ENCODE results near the gene PRKAA1. TPM values are rescaled to one million over a fixed set of nuclear protein-coding genes. Genes with fewer than 3 reads are reported as not detected.

Gene PRKAA1
- total RNA-seq, 1 experiment from 2014 or later = 178 TPM

DNA sequence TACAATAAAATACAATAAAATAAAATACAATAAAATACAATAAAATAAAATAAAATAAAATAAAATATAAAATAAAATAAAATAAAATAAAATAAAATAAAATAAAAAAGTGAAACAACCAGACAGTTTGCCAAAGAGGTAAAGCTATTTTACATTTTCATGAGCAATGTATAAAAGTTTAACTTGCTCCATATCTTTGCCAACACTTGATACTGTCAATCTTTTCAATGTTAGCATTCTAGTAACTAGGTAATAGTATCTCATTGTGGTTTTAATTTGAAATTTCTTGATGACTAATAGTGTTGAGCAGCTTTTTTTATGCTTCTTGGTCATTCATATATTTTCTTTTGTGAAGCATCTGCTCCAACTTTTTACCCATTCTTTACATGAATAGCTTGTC, 59.7 kb downstream of the PRKAA1 start:
- H3K4me3 ChIP-seq = no peak overlapping the region
- H3F3A ChIP-seq (ENCODE audit: insufficient read depth, low read depth) = peaks cover 6% of the 10 kb centered on the region; the same call in 1 of the 2 replicates
- no TSS peak for BruUV-seq (replicated peaks)
- H3K4me1 ChIP-seq (replicated peaks; ENCODE audit: insufficient read depth) = 0 out of 2 replicates have a peak, but pooled peaks cover 8% of the 10 kb centered on the region
- CTCF ChIA-PET = no interaction called here
- no peak for DNase-seq
- no peaks in the 10 kb centered on the region for H3K36me3 ChIP-seq (ENCODE audit: low read depth)
- H3K27me3 ChIP-seq (ENCODE audit: insufficient read depth, low read depth) = no peaks in the 10 kb centered on the region
- intact Hi-C loops (cut with micrococcal nuclease; ENCODE audit: unreplicated experiment) = loop anchor here (5.0 kb wide), 6 partner anchors 139 to 1141 kb away; no protein-coding TSS in a partner anchor
- POLR2A ChIA-PET (ENCODE audit: unreplicated experiment) = interaction anchor here (0.6 kb wide), 2 partner anchors 945 to 1024 kb away, joined by 6 to 17 read pairs; no protein-coding TSS in a partner anchor
- TF ChIP-seq EZH2 (IDR thresholded peaks at IDR 0.05; ENCODE audit: low read depth) = no peak
- TF ChIP-seq, protein P1, sequence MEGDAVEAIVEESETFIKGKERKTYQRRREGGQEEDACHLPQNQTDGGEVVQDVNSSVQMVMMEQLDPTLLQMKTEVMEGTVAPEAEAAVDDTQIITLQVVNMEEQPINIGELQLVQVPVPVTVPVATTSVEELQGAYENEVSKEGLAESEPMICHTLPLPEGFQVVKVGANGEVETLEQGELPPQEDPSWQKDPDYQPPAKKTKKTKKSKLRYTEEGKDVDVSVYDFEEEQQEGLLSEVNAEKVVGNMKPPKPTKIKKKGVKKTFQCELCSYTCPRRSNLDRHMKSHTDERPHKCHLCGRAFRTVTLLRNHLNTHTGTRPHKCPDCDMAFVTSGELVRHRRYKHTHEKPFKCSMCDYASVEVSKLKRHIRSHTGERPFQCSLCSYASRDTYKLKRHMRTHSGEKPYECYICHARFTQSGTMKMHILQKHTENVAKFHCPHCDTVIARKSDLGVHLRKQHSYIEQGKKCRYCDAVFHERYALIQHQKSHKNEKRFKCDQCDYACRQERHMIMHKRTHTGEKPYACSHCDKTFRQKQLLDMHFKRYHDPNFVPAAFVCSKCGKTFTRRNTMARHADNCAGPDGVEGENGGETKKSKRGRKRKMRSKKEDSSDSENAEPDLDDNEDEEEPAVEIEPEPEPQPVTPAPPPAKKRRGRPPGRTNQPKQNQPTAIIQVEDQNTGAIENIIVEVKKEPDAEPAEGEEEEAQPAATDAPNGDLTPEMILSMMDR (conservative IDR thresholded peaks at IDR 0.05) = no peak
- no peak overlapping the region for H3K27ac ChIP-seq
- 0 out of 2 replicates have a peak, but pooled peaks cover 5% of the 10 kb centered on the region for H3K9me3 ChIP-seq (ENCODE audit: insufficient read depth, low read depth)
- no peaks in the 10 kb centered on the region for H3K79me2 ChIP-seq (ENCODE audit: low read depth)
- H4K20me1 ChIP-seq (ENCODE audit: insufficient read depth) = no peaks in the 10 kb centered on the region
- H3K9me2 ChIP-seq (ENCODE audit: insufficient read depth) = no peaks in the 10 kb centered on the region
- H2AFZ ChIP-seq = no peak overlapping the region
- H3K4me2 ChIP-seq = no peak overlapping the region

DNA sequence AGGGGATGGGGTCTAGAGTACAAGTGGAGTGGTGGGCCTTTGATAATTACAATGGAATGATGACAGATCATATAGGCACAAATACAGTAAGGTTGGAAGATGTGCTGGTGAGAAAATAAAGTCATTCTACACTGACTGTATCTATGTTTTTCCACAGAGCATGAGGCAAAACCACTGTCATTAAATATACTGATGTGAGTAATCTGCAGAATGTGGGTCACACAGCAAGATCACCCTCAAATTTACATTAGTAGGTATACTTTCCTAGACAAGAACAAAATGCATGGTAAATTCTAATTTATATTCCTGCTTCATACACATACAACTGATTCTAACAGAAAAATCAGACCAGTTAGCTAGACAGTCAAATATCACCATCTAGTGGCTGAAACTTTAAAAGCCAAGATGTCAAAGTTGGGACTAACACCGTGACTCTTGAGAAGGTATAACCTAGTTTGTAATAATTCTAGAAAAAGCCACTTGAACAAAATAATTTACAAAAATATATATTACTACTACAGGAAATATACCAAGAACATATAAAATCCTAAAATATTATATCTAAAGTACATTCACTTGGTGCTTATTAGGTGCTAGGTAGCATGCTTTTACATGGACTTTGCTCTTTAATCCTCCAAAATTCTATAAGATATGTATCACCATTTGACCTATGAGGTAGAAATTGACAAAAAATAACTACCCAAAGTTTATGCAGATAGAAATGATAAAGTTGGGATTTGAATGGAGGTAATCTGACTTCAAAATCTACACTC, 61.9 kb downstream of the PRKAA1 start:
- intact Hi-C loops (cut with micrococcal nuclease; ENCODE audit: unreplicated experiment) = loop anchor here (1.0 to 5.0 kb wide), 11 partner anchors 46 to 1157 kb away; no protein-coding TSS in a partner anchor

DNA sequence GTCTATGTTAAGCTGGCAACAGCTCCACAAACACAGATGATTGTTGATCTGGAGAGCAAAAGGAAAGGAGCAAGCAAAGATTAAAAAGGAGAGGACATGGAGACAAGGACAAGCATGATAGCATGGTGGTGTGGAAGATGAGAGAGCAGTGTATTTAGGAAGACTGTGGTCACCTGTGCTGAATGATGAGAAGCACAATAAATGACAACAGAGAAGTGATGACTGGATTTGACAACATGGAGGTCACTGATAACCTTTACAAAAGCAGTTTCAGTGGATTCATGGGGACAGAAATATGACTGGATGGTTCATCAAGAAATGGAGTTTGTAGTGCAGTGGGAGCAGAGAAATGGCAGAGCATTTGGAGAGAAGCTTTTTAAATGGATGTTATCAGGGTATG, 62.6 kb downstream of the PRKAA1 start:
- CTCF ChIA-PET = interaction anchor here (0.7 to 2.1 kb wide), 2 partner anchors 16 to 46 kb away, joined by 3 to 5 read pairs; no protein-coding TSS in a partner anchor
- DNase-seq = no peak
- Histone ChIP-seq H4K20me1 (ENCODE audit: insufficient read depth) (no peaks in the 10 kb centered on the region), H3K4me3 (no peak overlapping the region), H3K9me3 (ENCODE audit: insufficient read depth, low read depth) (0 out of 2 replicates have a peak, but pooled peaks cover 5% of the 10 kb centered on the region), H3K4me2 (no peak overlapping the region), H3K27me3 (ENCODE audit: insufficient read depth, low read depth) (no peaks in the 10 kb centered on the region), H3F3A (ENCODE audit: insufficient read depth, low read depth) (peaks cover 6% of the 10 kb centered on the region; the same call in 1 of the 2 replicates), H3K9me2 (ENCODE audit: insufficient read depth) (no peaks in the 10 kb centered on the region), H3K79me2 (ENCODE audit: low read depth) (no peaks in the 10 kb centered on the region), H3K36me3 (ENCODE audit: low read depth) (no peaks in the 10 kb centered on the region), H3K4me1 (replicated peaks; ENCODE audit: insufficient read depth) (0 out of 2 replicates have a peak, but pooled peaks cover 8% of the 10 kb centered on the region), H3K27ac (no peak overlapping the region), H2AFZ (no peak overlapping the region)
- no TSS peak for BruUV-seq (replicated peaks)
- intact Hi-C loops (cut with micrococcal nuclease; ENCODE audit: unreplicated experiment) = loop anchor here (1.0 to 5.0 kb wide), 11 partner anchors 45 to 1156 kb away; no protein-coding TSS in a partner anchor
- TF ChIP-seq, protein P1 (conservative IDR thresholded peaks at IDR 0.05) = no peak
- TF ChIP-seq EZH2 (IDR thresholded peaks at IDR 0.05; ENCODE audit: low read depth) = no peak
- POLR2A ChIA-PET (ENCODE audit: unreplicated experiment) = interaction anchor here (0.7 kb wide), 1 partner anchor 1551 kb away, joined by 4 read pairs; no protein-coding TSS in a partner anchor

More for the DNA sequence above, 61.9 kb downstream of the PRKAA1 start:
- Histone ChIP-seq H3K79me2 (ENCODE audit: low read depth) (no peaks in the 10 kb centered on the region), H3K27ac (no peak overlapping the region), H3K27me3 (ENCODE audit: insufficient read depth, low read depth) (no peaks in the 10 kb centered on the region), H3F3A (ENCODE audit: insufficient read depth, low read depth) (peaks cover 6% of the 10 kb centered on the region; the same call in 1 of the 2 replicates), H3K36me3 (ENCODE audit: low read depth) (no peaks in the 10 kb centered on the region), H3K4me1 (replicated peaks; ENCODE audit: insufficient read depth) (0 out of 2 replicates have a peak, but pooled peaks cover 8% of the 10 kb centered on the region), H3K4me3 (no peak overlapping the region), H3K9me2 (ENCODE audit: insufficient read depth) (no peaks in the 10 kb centered on the region), H3K9me3 (ENCODE audit: insufficient read depth, low read depth) (0 out of 2 replicates have a peak, but pooled peaks cover 5% of the 10 kb centered on the region), H2AFZ (no peak overlapping the region), H3K4me2 (no peak overlapping the region), H4K20me1 (ENCODE audit: insufficient read depth) (no peaks in the 10 kb centered on the region)
- TF ChIP-seq, protein P1 (conservative IDR thresholded peaks at IDR 0.05) = peak; percentile 91
- no peak for TF ChIP-seq EZH2 (IDR thresholded peaks at IDR 0.05; ENCODE audit: low read depth)
- POLR2A ChIA-PET (ENCODE audit: unreplicated experiment) = interaction anchor here (0.5 kb wide), 1 partner anchor 689 kb away, joined by 6 read pairs; no protein-coding TSS in a partner anchor
- BruUV-seq (replicated peaks) = no TSS peak
- CTCF ChIA-PET = interaction anchor here (0.5 to 2.1 kb wide), 2 partner anchors 8 to 47 kb away, joined by 5 to 8 read pairs; no protein-coding TSS in a partner anchor
- DNase-seq = peak in 1 of 2 experiments; percentile 56

Data from PC-9 (cell line).